ENCODE measurements around the gene FBN1.

Gene FBN1

GRCh38 chr15:48634893-48635292, 10.6 kb downstream of the FBN1 start:
- TF ChIP-seq ZFP30 (CRISPR knock-in tag; IDR thresholded peaks at IDR 0.05) (no peak), CSDC2 (CRISPR knock-in tag; IDR thresholded peaks at IDR 0.05) (no peak), GLIS3 (CRISPR knock-in tag; IDR thresholded peaks at IDR 0.05) (no peak), OSR1 (CRISPR knock-in tag; IDR thresholded peaks at IDR 0.05) (no peak), ARNTL (CRISPR knock-in tag; IDR thresholded peaks at IDR 0.05; ENCODE audit: borderline replicate concordance, low read depth) (no peak), ESRRG (CRISPR knock-in tag; IDR thresholded peaks at IDR 0.05) (no peak), TOX (CRISPR knock-in tag; IDR thresholded peaks at IDR 0.05; ENCODE audit: borderline replicate concordance) (no peak; the same call in 1 of the 2 replicates), BACH2 (CRISPR knock-in tag; IDR thresholded peaks at IDR 0.05; ENCODE audit: borderline replicate concordance) (no peak), ISL1 (CRISPR knock-in tag; IDR thresholded peaks at IDR 0.05) (peak; percentile 89), ZC3H10 (CRISPR knock-in tag; IDR thresholded peaks at IDR 0.05) (0 out of 2 replicates have a peak, but pooled peaks have one; percentile 32)
- TF ChIP-seq, protein P1, sequence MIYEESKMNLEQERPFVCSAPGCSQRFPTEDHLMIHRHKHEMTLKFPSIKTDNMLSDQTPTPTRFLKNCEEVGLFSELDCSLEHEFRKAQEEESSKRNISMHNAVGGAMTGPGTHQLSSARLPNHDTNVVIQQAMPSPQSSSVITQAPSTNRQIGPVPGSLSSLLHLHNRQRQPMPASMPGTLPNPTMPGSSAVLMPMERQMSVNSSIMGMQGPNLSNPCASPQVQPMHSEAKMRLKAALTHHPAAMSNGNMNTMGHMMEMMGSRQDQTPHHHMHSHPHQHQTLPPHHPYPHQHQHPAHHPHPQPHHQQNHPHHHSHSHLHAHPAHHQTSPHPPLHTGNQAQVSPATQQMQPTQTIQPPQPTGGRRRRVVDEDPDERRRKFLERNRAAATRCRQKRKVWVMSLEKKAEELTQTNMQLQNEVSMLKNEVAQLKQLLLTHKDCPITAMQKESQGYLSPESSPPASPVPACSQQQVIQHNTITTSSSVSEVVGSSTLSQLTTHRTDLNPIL (CRISPR knock-in tag; IDR thresholded peaks at IDR 0.05; ENCODE audit: low read depth), result 0 out of 2 replicates have a peak, but pooled peaks have one; percentile 20
- TF ChIP-seq, protein P2, sequence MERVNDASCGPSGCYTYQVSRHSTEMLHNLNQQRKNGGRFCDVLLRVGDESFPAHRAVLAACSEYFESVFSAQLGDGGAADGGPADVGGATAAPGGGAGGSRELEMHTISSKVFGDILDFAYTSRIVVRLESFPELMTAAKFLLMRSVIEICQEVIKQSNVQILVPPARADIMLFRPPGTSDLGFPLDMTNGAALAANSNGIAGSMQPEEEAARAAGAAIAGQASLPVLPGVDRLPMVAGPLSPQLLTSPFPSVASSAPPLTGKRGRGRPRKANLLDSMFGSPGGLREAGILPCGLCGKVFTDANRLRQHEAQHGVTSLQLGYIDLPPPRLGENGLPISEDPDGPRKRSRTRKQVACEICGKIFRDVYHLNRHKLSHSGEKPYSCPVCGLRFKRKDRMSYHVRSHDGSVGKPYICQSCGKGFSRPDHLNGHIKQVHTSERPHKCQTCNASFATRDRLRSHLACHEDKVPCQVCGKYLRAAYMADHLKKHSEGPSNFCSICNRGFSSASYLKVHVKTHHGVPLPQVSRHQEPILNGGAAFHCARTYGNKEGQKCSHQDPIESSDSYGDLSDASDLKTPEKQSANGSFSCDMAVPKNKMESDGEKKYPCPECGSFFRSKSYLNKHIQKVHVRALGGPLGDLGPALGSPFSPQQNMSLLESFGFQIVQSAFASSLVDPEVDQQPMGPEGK (CRISPR knock-in tag; IDR thresholded peaks at IDR 0.05; ENCODE audit: borderline replicate concordance), result peak; percentile 25; the same call in 1 of the 2 replicates
- ATAC-seq, result peak; percentile 71

GRCh38 chr15:48634096-48634495, 11.4 kb downstream of the FBN1 start:
- ATAC-seq, result no peak
- no peak for TF ChIP-seq PPARA (CRISPR knock-in tag; IDR thresholded peaks at IDR 0.05; ENCODE audit: borderline replicate concordance)
- TF ChIP-seq ZNF8 (CRISPR knock-in tag; IDR thresholded peaks at IDR 0.05), result no peak

GRCh38 chr15:48632651-48633050, 12.9 kb downstream of the FBN1 start:
- TF ChIP-seq POU6F1 (CRISPR knock-in tag; IDR thresholded peaks at IDR 0.05; ENCODE audit: borderline replicate concordance, low read depth) (no peak), ZNF8 (CRISPR knock-in tag; IDR thresholded peaks at IDR 0.05) (no peak), ZFP30 (CRISPR knock-in tag; IDR thresholded peaks at IDR 0.05) (no peak), OSR1 (CRISPR knock-in tag; IDR thresholded peaks at IDR 0.05) (no peak), CSDC2 (CRISPR knock-in tag; IDR thresholded peaks at IDR 0.05) (no peak), TCF4 (CRISPR knock-in tag; IDR thresholded peaks at IDR 0.05; ENCODE audit: borderline replicate concordance) (no peak), GLIS3 (CRISPR knock-in tag; IDR thresholded peaks at IDR 0.05) (no peak), ARNTL (CRISPR knock-in tag; IDR thresholded peaks at IDR 0.05; ENCODE audit: borderline replicate concordance, low read depth) (no peak), BACH2 (CRISPR knock-in tag; IDR thresholded peaks at IDR 0.05; ENCODE audit: borderline replicate concordance) (no peak), SNAI2 (CRISPR knock-in tag; IDR thresholded peaks at IDR 0.05) (no peak)
- TF ChIP-seq, protein P1 (CRISPR knock-in tag; IDR thresholded peaks at IDR 0.05; ENCODE audit: low read depth), result no peak
- no peak for ATAC-seq

GRCh38 chr15:48631176-48631770, 14.2 kb downstream of the FBN1 start:
- no peak for ATAC-seq
- TF ChIP-seq TSHZ2 (CRISPR knock-in tag; IDR thresholded peaks at IDR 0.05) (no peak), GLIS3 (CRISPR knock-in tag; IDR thresholded peaks at IDR 0.05) (no peak), ARNTL (CRISPR knock-in tag; IDR thresholded peaks at IDR 0.05; ENCODE audit: borderline replicate concordance, low read depth) (no peak), BACH2 (CRISPR knock-in tag; IDR thresholded peaks at IDR 0.05; ENCODE audit: borderline replicate concordance) (no peak), ZFP30 (CRISPR knock-in tag; IDR thresholded peaks at IDR 0.05) (no peak), RARB (CRISPR knock-in tag; IDR thresholded peaks at IDR 0.05) (no peak), SNAI2 (CRISPR knock-in tag; IDR thresholded peaks at IDR 0.05) (no peak), TOX (CRISPR knock-in tag; IDR thresholded peaks at IDR 0.05; ENCODE audit: borderline replicate concordance) (no peak), ISL1 (CRISPR knock-in tag; IDR thresholded peaks at IDR 0.05) (no peak), ZNF565 (CRISPR knock-in tag; conservative IDR thresholded peaks at IDR 0.05; ENCODE audit: low read depth) (no peak), ZFP3 (CRISPR knock-in tag; IDR thresholded peaks at IDR 0.05) (no peak), ZNF8 (CRISPR knock-in tag; IDR thresholded peaks at IDR 0.05) (no peak), TCF4 (CRISPR knock-in tag; IDR thresholded peaks at IDR 0.05; ENCODE audit: borderline replicate concordance) (no peak), ZNF70 (CRISPR knock-in tag; IDR thresholded peaks at IDR 0.05) (no peak)
- TF ChIP-seq, protein P1 (CRISPR knock-in tag; IDR thresholded peaks at IDR 0.05; ENCODE audit: low read depth), result no peak
- TF ChIP-seq, protein P3, sequence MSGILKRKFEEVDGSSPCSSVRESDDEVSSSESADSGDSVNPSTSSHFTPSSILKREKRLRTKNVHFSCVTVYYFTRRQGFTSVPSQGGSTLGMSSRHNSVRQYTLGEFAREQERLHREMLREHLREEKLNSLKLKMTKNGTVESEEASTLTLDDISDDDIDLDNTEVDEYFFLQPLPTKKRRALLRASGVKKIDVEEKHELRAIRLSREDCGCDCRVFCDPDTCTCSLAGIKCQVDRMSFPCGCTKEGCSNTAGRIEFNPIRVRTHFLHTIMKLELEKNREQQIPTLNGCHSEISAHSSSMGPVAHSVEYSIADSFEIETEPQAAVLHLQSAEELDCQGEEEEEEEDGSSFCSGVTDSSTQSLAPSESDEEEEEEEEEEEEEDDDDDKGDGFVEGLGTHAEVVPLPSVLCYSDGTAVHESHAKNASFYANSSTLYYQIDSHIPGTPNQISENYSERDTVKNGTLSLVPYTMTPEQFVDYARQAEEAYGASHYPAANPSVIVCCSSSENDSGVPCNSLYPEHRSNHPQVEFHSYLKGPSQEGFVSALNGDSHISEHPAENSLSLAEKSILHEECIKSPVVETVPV (CRISPR knock-in tag; IDR thresholded peaks at IDR 0.05), result no peak
